Body of pancreas (tissue), 4 donors: ENCODE measurements around the gene SPATA33. TPM values are rescaled to one million over a fixed set of nuclear protein-coding genes. Genes with fewer than 3 reads are reported as not detected.

Source experiments
- ATAC-seq: fragments of 150-250 bp; one replicate; pipeline ENCODE4 v1.9.1; 2016
- DNase-seq, 4 donors: peaks; one replicate each; pipeline ENCODE4 v3.0.0-alpha.2; 2019
- H3K27ac ChIP-seq, 4 donors: fragments of 200-600 bp; sonication (generic); 1 replicate in 3 of 4; 2 replicates in 1 of 4; pipeline versions ENCODE4 v1.5.1 to v1.6.1; 2016 to 2019; ENCODE audit warnings: mild to moderate bottlenecking in 1 of 4, mixed read lengths in 1 of 4, moderate library complexity in 1 of 4
- H3K27me3 ChIP-seq, 2 donors: fragments of 200-600 bp; sonication (generic); one replicate each; pipeline ENCODE4 v1.6.0; 2016; ENCODE audit warnings: mild to moderate bottlenecking in 1 of 2
- H3K36me3 ChIP-seq, 2 donors: fragments of 200-600 bp; sonication (generic); replicated peaks in 1 of 2; 2 replicates each; pipeline ENCODE4 v1.5.1; 2016; ENCODE audit warnings: low read depth in 2 of 2; ENCODE audit not compliant: insufficient read depth in 1 of 2
- H3K4me1 ChIP-seq: fragments of 200-600 bp; sonication (generic); one replicate; pipeline ENCODE4 v1.6.0; 2016
- H3K4me3 ChIP-seq, 2 donors: fragments of 200-600 bp; sonication (generic); 1 replicate in 1 of 2; 2 replicates in 1 of 2; pipeline ENCODE4 v1.5.1; 2016 to 2019
- H3K9me3 ChIP-seq, 3 donors: fragments of 200-600 bp; sonication (generic); 1 replicate in 2 of 3; 2 replicates in 1 of 3; pipeline ENCODE4 v1.5.1; 2016
- POLR2A ChIP-seq, 3 donors: fragments of 450-650 bp; IDR thresholded peaks; one replicate each; pipeline ENCODE4 v1.6.1; 2016; ENCODE audit warnings: antibody characterized with exemption in 3 of 3, mild to moderate bottlenecking in 2 of 3
- WGBS, 2 donors: methylation state at CpG; one replicate each; pipeline ENCODE4 v1.1.5; 2017; 5-methylcytosine and 5-hydroxymethylcytosine counted together
- intact Hi-C: fragments of 100-400 bp; cut with DNase I; formaldehyde crosslinking; loops from one replicate; pipeline ENCODE4 v1.15.1; 2023
- total RNA-seq, 2 donors: library from RNA; depleted of rRNA; stranded (reverse); fragments of >200 nt; gene quantifications; one replicate each; pipeline ENCODE4 v1.1.0, GENCODE V29; 2016
- TF ChIP-seq, protein P1 (sequence below), 7 experiments: fragments of 450-650 bp in 4 of 7; fragments of 200-600 bp in 3 of 7; sonication (generic) in 3 of 7; IDR thresholded peaks; one replicate each; pipeline ENCODE4 v1.5.1; 2016 to 2019; ENCODE audit warnings: antibody characterized with exemption in 7 of 7

Gene SPATA33
- total RNA-seq, 2 donors from 2014 or later, result 3.6 to 7.9 TPM

DNA sequence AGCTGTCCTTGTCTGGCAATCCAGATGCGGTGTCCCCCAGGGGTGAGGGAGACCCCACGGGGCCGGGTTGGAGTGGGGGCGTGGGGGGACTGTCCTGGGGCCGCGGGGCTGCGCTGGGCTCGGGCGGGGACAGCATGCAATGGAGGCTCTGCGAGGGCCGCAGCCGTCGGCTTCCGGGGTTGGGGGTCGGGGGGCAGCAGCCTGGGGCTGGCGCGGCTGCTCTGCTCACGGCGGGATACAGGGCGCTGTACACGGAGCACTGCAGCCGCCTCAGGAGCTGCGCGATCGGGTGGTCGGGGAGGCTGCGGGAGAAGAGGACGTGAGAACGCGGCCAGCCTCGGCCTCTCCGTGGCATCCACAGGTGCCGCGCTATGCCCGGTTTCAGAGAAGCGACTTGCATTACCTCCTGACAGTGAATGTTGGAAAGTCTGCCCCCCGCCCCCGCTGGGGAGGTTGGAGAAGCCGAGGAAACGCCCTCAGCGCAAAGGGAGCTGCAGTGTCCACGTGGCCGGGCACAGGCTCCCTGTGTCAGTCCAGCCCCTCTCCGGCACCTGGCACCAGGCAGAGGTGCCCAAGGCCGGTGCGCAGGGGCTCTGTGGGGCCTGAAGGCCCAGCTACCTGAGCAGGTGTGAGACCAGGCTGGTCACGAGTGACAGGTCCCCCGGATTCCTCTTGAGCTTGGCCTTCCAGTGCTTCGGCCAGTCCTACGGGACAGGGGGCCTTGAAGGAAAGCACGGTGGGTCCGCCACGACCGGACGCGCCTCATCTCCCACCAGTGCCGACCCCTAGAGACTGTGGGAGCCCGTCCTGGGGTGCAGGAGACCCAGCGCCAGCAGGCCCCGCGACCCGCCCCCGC is 53.3 kb downstream of the SPATA33 start:
- H3K36me3 ChIP-seq, result no peaks in the 10 kb centered on the region
- no peak overlapping the region for H3K4me3 ChIP-seq
- ATAC-seq (no peak), DNase-seq (no peak)
- H3K9me3 ChIP-seq, result no peaks in the 10 kb centered on the region
- H3K27me3 ChIP-seq, result no peaks in the 10 kb centered on the region
- TF ChIP-seq, protein P1, sequence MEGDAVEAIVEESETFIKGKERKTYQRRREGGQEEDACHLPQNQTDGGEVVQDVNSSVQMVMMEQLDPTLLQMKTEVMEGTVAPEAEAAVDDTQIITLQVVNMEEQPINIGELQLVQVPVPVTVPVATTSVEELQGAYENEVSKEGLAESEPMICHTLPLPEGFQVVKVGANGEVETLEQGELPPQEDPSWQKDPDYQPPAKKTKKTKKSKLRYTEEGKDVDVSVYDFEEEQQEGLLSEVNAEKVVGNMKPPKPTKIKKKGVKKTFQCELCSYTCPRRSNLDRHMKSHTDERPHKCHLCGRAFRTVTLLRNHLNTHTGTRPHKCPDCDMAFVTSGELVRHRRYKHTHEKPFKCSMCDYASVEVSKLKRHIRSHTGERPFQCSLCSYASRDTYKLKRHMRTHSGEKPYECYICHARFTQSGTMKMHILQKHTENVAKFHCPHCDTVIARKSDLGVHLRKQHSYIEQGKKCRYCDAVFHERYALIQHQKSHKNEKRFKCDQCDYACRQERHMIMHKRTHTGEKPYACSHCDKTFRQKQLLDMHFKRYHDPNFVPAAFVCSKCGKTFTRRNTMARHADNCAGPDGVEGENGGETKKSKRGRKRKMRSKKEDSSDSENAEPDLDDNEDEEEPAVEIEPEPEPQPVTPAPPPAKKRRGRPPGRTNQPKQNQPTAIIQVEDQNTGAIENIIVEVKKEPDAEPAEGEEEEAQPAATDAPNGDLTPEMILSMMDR (IDR thresholded peaks at IDR 0.05), result no peak
- no peak for TF ChIP-seq POLR2A (IDR thresholded peaks at IDR 0.05)
- H3K4me1 ChIP-seq, result peaks cover 16% of the 10 kb centered on the region
- 87 to 93% methylated on average over 26 to 47 of the region's 63 CpGs for WGBS, 2 donors
- H3K27ac ChIP-seq, result no peak overlapping the region
- intact Hi-C loops, result no loop called here

DNA sequence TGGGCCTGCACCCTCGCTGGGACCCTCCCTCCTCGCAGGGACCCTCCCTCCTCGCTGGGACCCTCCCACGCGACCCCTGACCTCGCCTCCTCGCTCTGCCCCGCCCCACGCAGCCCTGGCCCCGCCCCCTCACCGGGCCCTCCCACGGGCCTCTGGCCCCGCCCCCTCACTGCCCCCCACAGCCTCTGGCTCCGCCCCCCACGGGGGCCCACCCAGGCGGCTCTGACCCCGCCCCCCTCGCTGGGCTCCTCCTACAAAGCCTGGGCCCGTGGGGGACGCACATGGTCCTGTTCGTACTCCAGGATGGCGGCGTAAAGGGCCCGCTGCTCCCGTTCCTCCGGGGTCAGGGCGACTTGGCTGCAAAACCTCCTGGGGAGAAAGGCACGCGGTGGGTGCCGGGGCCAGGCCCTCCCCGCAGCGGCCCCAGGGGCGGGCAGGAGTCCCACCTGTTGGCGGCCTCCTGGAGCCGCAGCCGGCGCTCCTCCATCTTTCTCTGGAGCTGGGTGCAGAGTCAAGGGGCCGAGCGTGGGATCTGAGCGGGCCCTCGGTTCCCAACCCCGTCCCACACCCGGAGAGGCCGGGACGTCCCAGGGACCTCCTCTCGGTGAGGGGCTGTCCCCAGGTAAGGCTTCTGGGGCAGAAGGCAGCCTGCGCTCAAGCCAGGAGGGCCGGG is 54.1 kb downstream of the SPATA33 start:
- WGBS, 2 donors, result 6 to 7% methylated on average over 6 to 34 of the region's 48 CpGs
- Histone ChIP-seq H3K36me3 (no peaks in the 10 kb centered on the region), H3K27me3 (no peaks in the 10 kb centered on the region), H3K9me3 (no peaks in the 10 kb centered on the region), H3K27ac (no peak overlapping the region), H3K4me3 (peak overlapping the region in 1 of 2 donors; percentile 17), H3K4me1 (peaks cover 10% of the 10 kb centered on the region)
- DNase-seq, result peak; percentile 46 to 63 (median 52)
- peak; percentile 53 for ATAC-seq
- TF ChIP-seq POLR2A (IDR thresholded peaks at IDR 0.05), result peak in 2 of 3 donors; percentile 9 to 17
- TF ChIP-seq, protein P1 (IDR thresholded peaks at IDR 0.05), result no peak
- intact Hi-C loops, result no loop called here

DNA sequence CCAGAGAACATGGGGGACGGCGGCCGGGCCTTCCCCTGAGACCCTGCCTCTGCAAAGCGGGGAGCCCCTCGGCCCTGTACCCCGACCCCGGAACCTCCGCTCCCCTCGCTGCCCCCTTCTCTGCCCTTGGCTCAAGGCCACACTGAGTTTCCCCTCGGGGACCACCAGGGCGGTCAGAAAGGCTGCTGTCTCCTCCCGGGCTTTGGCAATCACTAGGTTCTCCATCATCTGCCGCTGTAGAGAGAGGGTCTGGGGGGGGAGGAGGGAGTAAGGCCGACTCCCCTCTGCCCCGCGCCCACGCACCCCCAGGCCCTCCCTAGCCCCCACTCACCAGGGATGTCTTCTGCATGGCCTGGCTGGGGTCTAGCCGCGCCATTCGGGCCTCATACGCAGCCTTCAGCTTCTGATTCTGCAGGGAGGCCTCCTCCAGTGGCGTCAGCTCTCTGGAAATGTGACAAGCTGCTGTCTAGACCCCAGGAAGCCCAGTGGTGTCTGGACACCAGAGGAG is 54.7 kb downstream of the SPATA33 start:
- Histone ChIP-seq H3K4me1 (peaks cover 10% of the 10 kb centered on the region), H3K9me3 (no peaks in the 10 kb centered on the region), H3K4me3 (peak overlapping the region in 1 of 2 donors; percentile 17), H3K27me3 (no peaks in the 10 kb centered on the region), H3K36me3 (no peaks in the 10 kb centered on the region), H3K27ac (no peak overlapping the region)
- WGBS, 2 donors, result 33 to 69% methylated on average over 5 to 14 of the region's 22 CpGs
- ATAC-seq (peak; percentile 9), DNase-seq (no peak)
- intact Hi-C loops, result no loop called here
- no peak for TF ChIP-seq POLR2A (IDR thresholded peaks at IDR 0.05)

DNA sequence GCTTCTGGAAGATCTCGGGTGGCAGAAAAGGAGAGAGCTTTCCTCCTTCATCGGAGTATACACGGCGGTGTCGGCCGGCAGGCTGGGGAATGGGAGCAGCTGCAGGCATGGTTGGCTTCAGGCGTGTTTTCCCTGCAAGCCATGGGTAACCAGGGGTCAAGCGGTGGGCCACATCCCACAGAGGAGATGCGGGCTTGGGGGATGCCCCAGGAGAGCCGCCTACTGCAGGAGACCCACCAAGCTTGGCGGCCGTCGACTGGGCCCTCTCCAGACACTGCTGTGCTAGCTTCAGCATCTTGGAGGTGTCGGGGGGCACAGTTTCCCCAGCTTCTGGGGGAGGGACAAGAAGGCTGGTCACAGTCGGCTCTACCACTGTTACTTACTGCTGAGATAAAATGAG is 58.9 kb downstream of the SPATA33 start:
- H3K27ac ChIP-seq, result no peak overlapping the region
- WGBS, 2 donors, result 88 to 93% methylated on average over 13 to 15 of the region's 15 CpGs
- no peaks in the 10 kb centered on the region for H3K27me3 ChIP-seq
- ATAC-seq (no peak), DNase-seq (no peak)
- intact Hi-C loops, result no loop called here
- H3K4me3 ChIP-seq, result no peak overlapping the region
- no peaks in the 10 kb centered on the region for H3K9me3 ChIP-seq
- TF ChIP-seq, protein P1 (IDR thresholded peaks at IDR 0.05), result no peak
- TF ChIP-seq POLR2A (IDR thresholded peaks at IDR 0.05), result no peak
- peaks cover 19% of the 10 kb centered on the region for H3K4me1 ChIP-seq
- H3K36me3 ChIP-seq, result no peaks in the 10 kb centered on the region
